Endodermal cell (in vitro differentiated cells): ENCODE data around the gene BEND6. TPM values are rescaled to one million over a fixed set of nuclear protein-coding genes. Genes with fewer than 3 reads are reported as not detected.

Experiments
- DNase-seq: peaks from one replicate; pipeline ENCODE4 v3.0.0-alpha.2; 2017
- H3K27ac ChIP-seq: 2 replicates; pipeline ENCODE4 v1.5.1; 2013; ENCODE audit warnings: mild to moderate bottlenecking, low read depth, low read length, moderate library complexity
- H3K27me3 ChIP-seq: 2 replicates; pipeline ENCODE4 v1.6.1; 2013; ENCODE audit warnings: mild to moderate bottlenecking, low read length, moderate library complexity; ENCODE audit not compliant: insufficient read depth, control insufficient read depth, poor library complexity, severe bottlenecking
- H3K36me3 ChIP-seq: 2 replicates; pipeline ENCODE4 v1.7.0; 2013; ENCODE audit warnings: mild to moderate bottlenecking, low read length, moderate library complexity; ENCODE audit not compliant: control insufficient read depth, insufficient read depth
- H3K4me1 ChIP-seq: one replicate; pipeline ENCODE4 v1.7.0; 2013; ENCODE audit warnings: low read length; ENCODE audit not compliant: control insufficient read depth, insufficient read depth
- H3K4me3 ChIP-seq: 2 replicates; pipeline ENCODE4 v1.5.1; 2013; ENCODE audit warnings: mild to moderate bottlenecking, low read length, moderate library complexity
- H3K9ac ChIP-seq: 2 replicates; pipeline ENCODE4 v1.6.1; 2013; ENCODE audit warnings: mild to moderate bottlenecking, low read length, moderate library complexity; ENCODE audit not compliant: poor library complexity, severe bottlenecking; ENCODE audit errors: extremely low read depth
- H3K9me3 ChIP-seq: 2 replicates; pipeline ENCODE4 v1.6.1; 2013; ENCODE audit warnings: mild to moderate bottlenecking, low read length, moderate library complexity; ENCODE audit not compliant: control insufficient read depth
- H3K27ac Mint-ChIP-seq: 2 replicates; pipeline ENCODE4 v1.8.0; 2020; ENCODE audit warnings: mixed read lengths
- H3K27me3 Mint-ChIP-seq: 2 replicates; pipeline ENCODE4 v1.8.0; 2021; ENCODE audit warnings: mild to moderate bottlenecking, mixed read lengths; ENCODE audit not compliant: insufficient read depth
- H3K36me3 Mint-ChIP-seq: 2 replicates; pipeline ENCODE4 v1.8.0; 2020; ENCODE audit warnings: low read depth, mixed read lengths
- H3K4me1 Mint-ChIP-seq: 2 replicates; pipeline ENCODE4 v1.8.0; 2020; ENCODE audit warnings: mixed read lengths
- H3K4me3 Mint-ChIP-seq: 2 replicates; pipeline ENCODE4 v1.8.0; 2020; ENCODE audit warnings: mild to moderate bottlenecking, moderate library complexity, mixed read lengths
- H3K9me3 Mint-ChIP-seq: 2 replicates; pipeline ENCODE4 v1.8.0; 2020; ENCODE audit warnings: mild to moderate bottlenecking, mixed read lengths
- CTCF ChIP-seq: fragments of 200-600 bp; sonication (generic); conservative IDR thresholded peaks from 2 replicates; pipeline ENCODE4 v1.5.0; 2021; ENCODE audit warnings: antibody characterized with exemption, mild to moderate bottlenecking
- WGBS, 2 experiments: methylation state at CpG; one replicate each; pipeline versions ENCODE4 v1.1.5 to v1.1.7; 2013; ENCODE audit warnings: missing lambda C conversion rate in 2 of 2, mixed read lengths in 1 of 2; ENCODE audit not compliant: insufficient coverage in 1 of 2, insufficient read length in 1 of 2; 5-methylcytosine and 5-hydroxymethylcytosine counted together
- total RNA-seq, 2 donors: library from RNA; stranded (reverse); fragmentation: NEBNext Ultra II Directional in 1 of 2; extraction: Animal tissue kit (Norgen Biotek cat#: 25700) in 1 of 2; gene quantifications; 2 replicates in 1 of 2; 3 replicates in 1 of 2; pipeline ENCODE4 v1.2.1, GENCODE V29; 2021

The BEND6 gene
- total RNA-seq, 2 donors from 2014 or later = 0.57 to 0.95 TPM

- DNase-seq = no peak
- H3K9me3 ChIP-seq = no peaks in the 10 kb centered on the region
- 93 to 100% methylated on average over 3 of the region's 3 CpGs for WGBS, 2 experiments
- no peak overlapping the region for H3K4me3 Mint-ChIP-seq
- peaks cover 38% of the 10 kb centered on the region for H3K27me3 Mint-ChIP-seq
- no peak overlapping the region for H3K27ac ChIP-seq
- no peaks in the 10 kb centered on the region for H3K4me1 ChIP-seq
- H3K4me3 ChIP-seq = no peak overlapping the region
- H3K4me1 Mint-ChIP-seq = peaks cover 6% of the 10 kb centered on the region
- no peaks in the 10 kb centered on the region for H3K9me3 Mint-ChIP-seq
- H3K36me3 ChIP-seq = no peaks in the 10 kb centered on the region
- H3K27ac Mint-ChIP-seq = no peak overlapping the region
- no peak for TF ChIP-seq CTCF
- no peaks in the 10 kb centered on the region for H3K36me3 Mint-ChIP-seq
- no peak overlapping the region for H3K9ac ChIP-seq
- H3K27me3 ChIP-seq = peaks cover 34% of the 10 kb centered on the region
Observed at GRCh38 chr6:56958481-56958880, 3.6 kb downstream of the BEND6 start.

GRCh38 chr6:56959094-56959493 is 4.2 kb downstream of the BEND6 start:
- Histone ChIP-seq H3K9me3 (no peaks in the 10 kb centered on the region), H3K4me3 (no peak overlapping the region), H3K4me1 (no peaks in the 10 kb centered on the region), H3K27me3 (peaks cover 28% of the 10 kb centered on the region), H3K9ac (no peak overlapping the region), H3K27ac (no peak overlapping the region), H3K36me3 (no peaks in the 10 kb centered on the region)
- H3K9me3 Mint-ChIP-seq = no peaks in the 10 kb centered on the region
- DNase-seq = no peak
- TF ChIP-seq CTCF = no peak
- no peaks in the 10 kb centered on the region for H3K36me3 Mint-ChIP-seq
- no peak overlapping the region for H3K4me3 Mint-ChIP-seq
- peaks cover 32% of the 10 kb centered on the region for H3K27me3 Mint-ChIP-seq
- no peak overlapping the region for H3K27ac Mint-ChIP-seq
- peaks cover 6% of the 10 kb centered on the region for H3K4me1 Mint-ChIP-seq

GRCh38 chr6:56959938-56960337 is 5.0 kb downstream of the BEND6 start:
- Histone ChIP-seq H3K4me1 (no peaks in the 10 kb centered on the region), H3K27me3 (peaks cover 23% of the 10 kb centered on the region), H3K36me3 (no peaks in the 10 kb centered on the region), H3K9me3 (no peaks in the 10 kb centered on the region), H3K27ac (no peak overlapping the region), H3K4me3 (no peak overlapping the region), H3K9ac (no peak overlapping the region)
- Mint-ChIP-seq H3K4me3 (no peak overlapping the region), H3K9me3 (no peaks in the 10 kb centered on the region), H3K4me1 (peaks cover 6% of the 10 kb centered on the region), H3K27ac (no peak overlapping the region), H3K27me3 (peaks cover 29% of the 10 kb centered on the region), H3K36me3 (no peaks in the 10 kb centered on the region)
- WGBS, 2 experiments = 92% methylated on average over 4 of the region's 4 CpGs; no CpG with 5 or more reads in 1 of the 2 experiments
- no peak for TF ChIP-seq CTCF
- no peak for DNase-seq
